ENCODE results near the gene PAN3. TPM values are rescaled to one million over a fixed set of nuclear protein-coding genes. Genes with fewer than 3 reads are reported as not detected.

PAN3 gene
- total RNA-seq, 1 experiment from 2014 or later = 18.5 TPM

DNA sequence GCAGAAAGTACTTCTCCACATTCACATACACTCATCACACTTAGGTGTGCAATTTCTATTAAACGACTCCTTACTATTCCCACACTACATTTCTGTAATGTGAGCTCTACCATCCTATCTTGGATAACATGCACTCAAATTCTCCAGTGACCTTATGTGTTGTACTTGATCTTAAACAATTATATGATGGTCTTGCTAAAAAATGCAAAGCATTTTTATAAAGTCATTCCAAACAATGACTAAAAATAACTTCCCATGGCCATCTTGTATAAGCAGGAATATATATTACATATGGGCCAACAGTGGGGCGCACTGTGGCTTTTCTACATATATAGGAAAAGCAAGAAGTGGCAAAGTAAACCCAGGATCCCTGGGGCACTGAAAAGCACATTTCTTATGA, 201.1 kb downstream of the PAN3 start:
- ChIA-PET POLR2A (no interaction called here), CTCF (no interaction called here)
- BruUV-seq (replicated peaks) = no TSS peak
- in situ Hi-C loops (cut with HindIII; ENCODE audit: low pct_unique_long_range_greater_than_20kb, low sequenced_read_pairs) (no loop called here), intact Hi-C loops (cut with micrococcal nuclease; ENCODE audit: unreplicated experiment) (no loop called here)
- Histone ChIP-seq H3K4me1 (ENCODE audit: control insufficient read depth, insufficient read depth, low read length) (no peaks in the 10 kb centered on the region), H3K9me3 (ENCODE audit: control insufficient read depth, insufficient read depth, low read depth, low read length) (no peaks in the 10 kb centered on the region), H3K4me3 (ENCODE audit: low read depth in 2 of 2, low read length in 2 of 2) (no peak overlapping the region), H3K27ac (ENCODE audit: low read length) (no peak overlapping the region), H3K36me3 (ENCODE audit: control insufficient read depth, insufficient read depth, low read length) (no peaks in the 10 kb centered on the region), H3K27me3 (ENCODE audit: control insufficient read depth, insufficient read depth, low read length) (no peaks in the 10 kb centered on the region)
- ATAC-seq = no peak
- DNase-seq (ENCODE audit: low read depth, low spot score) = no peak
- no peak for TF ChIP-seq CTCF (IDR thresholded peaks at IDR 0.05)
- TF ChIP-seq POLR2AphosphoS5 (IDR thresholded peaks at IDR 0.05; ENCODE audit: low read depth, low read length) = no peak
- TF ChIP-seq, protein P1, sequence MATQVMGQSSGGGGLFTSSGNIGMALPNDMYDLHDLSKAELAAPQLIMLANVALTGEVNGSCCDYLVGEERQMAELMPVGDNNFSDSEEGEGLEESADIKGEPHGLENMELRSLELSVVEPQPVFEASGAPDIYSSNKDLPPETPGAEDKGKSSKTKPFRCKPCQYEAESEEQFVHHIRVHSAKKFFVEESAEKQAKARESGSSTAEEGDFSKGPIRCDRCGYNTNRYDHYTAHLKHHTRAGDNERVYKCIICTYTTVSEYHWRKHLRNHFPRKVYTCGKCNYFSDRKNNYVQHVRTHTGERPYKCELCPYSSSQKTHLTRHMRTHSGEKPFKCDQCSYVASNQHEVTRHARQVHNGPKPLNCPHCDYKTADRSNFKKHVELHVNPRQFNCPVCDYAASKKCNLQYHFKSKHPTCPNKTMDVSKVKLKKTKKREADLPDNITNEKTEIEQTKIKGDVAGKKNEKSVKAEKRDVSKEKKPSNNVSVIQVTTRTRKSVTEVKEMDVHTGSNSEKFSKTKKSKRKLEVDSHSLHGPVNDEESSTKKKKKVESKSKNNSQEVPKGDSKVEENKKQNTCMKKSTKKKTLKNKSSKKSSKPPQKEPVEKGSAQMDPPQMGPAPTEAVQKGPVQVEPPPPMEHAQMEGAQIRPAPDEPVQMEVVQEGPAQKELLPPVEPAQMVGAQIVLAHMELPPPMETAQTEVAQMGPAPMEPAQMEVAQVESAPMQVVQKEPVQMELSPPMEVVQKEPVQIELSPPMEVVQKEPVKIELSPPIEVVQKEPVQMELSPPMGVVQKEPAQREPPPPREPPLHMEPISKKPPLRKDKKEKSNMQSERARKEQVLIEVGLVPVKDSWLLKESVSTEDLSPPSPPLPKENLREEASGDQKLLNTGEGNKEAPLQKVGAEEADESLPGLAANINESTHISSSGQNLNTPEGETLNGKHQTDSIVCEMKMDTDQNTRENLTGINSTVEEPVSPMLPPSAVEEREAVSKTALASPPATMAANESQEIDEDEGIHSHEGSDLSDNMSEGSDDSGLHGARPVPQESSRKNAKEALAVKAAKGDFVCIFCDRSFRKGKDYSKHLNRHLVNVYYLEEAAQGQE (IDR thresholded peaks at IDR 0.05; ENCODE audit: insufficient read depth in 1 of 2, low read depth in 2 of 2, low read length in 1 of 2) = no peak
- TF ChIP-seq TCF7L2 (IDR thresholded peaks at IDR 0.05; ENCODE audit: low read depth, low read length) = no peak
- no peak for TF ChIP-seq SIN3A (IDR thresholded peaks at IDR 0.05; ENCODE audit: borderline replicate concordance, insufficient read depth, low read depth, low read length)

- no peak overlapping the region for H3K27ac ChIP-seq (ENCODE audit: low read length)
- H3K36me3 ChIP-seq (ENCODE audit: control insufficient read depth, insufficient read depth, low read length) = no peaks in the 10 kb centered on the region
- DNase-seq (ENCODE audit: low read depth, low spot score) (no peak), ATAC-seq (no peak)
- no TSS peak for BruUV-seq (replicated peaks)
- POLR2A ChIA-PET = no interaction called here
- H3K4me3 ChIP-seq (ENCODE audit: low read depth in 2 of 2, low read length in 2 of 2) = no peak overlapping the region
- TF ChIP-seq, protein P1 (IDR thresholded peaks at IDR 0.05; ENCODE audit: insufficient read depth in 1 of 2, low read depth in 2 of 2, low read length in 1 of 2) = no peak
- no peak for TF ChIP-seq CTCF (IDR thresholded peaks at IDR 0.05)
- no peak for TF ChIP-seq POLR2AphosphoS5 (IDR thresholded peaks at IDR 0.05; ENCODE audit: low read depth, low read length)
- no peak for TF ChIP-seq TCF7L2 (IDR thresholded peaks at IDR 0.05; ENCODE audit: low read depth, low read length)
- TF ChIP-seq SIN3A (IDR thresholded peaks at IDR 0.05; ENCODE audit: borderline replicate concordance, insufficient read depth, low read depth, low read length) = no peak
- CTCF ChIA-PET = interaction anchor here (0.6 kb wide), 1 partner anchor 428 kb away, joined by 4 read pairs; no protein-coding TSS in a partner anchor
- H3K9me3 ChIP-seq (ENCODE audit: control insufficient read depth, insufficient read depth, low read depth, low read length) = no peaks in the 10 kb centered on the region
- no peaks in the 10 kb centered on the region for H3K27me3 ChIP-seq (ENCODE audit: control insufficient read depth, insufficient read depth, low read length)
- H3K4me1 ChIP-seq (ENCODE audit: control insufficient read depth, insufficient read depth, low read length) = no peaks in the 10 kb centered on the region
- intact Hi-C loops (cut with micrococcal nuclease; ENCODE audit: unreplicated experiment) = no loop called here
- in situ Hi-C loops (cut with HindIII; ENCODE audit: low pct_unique_long_range_greater_than_20kb, low sequenced_read_pairs) = no loop called here
Measured at GRCh38 chr13:28340272-28340793, 202.0 kb downstream of the PAN3 start.

All from Panc1 (cell line).